T-cell (primary cell): ENCODE data around the gene ZBTB48. TPM values are rescaled to one million over a fixed set of nuclear protein-coding genes. Genes with fewer than 3 reads are reported as not detected.

Experiments
- ATAC-seq, 4 experiments: fragments of 200-7000 bp in 3 of 4; fragments of 150-1000 bp in 1 of 4; cut with Tn5 transposase; replicated peaks in 1 of 4; 1 replicate in 3 of 4; 2 replicates in 1 of 4; pipeline ENCODE4 v1.10.0; 2021; ENCODE audit warnings: moderate library complexity in 3 of 4, mild to moderate bottlenecking in 2 of 4, moderate number of reproducible peaks in 1 of 4
- CTCF ChIA-PET, 2 donors: fragments of 300-600 bp; sonication (Branson Sonifier 250); formaldehyde crosslinking; loops; one replicate each; lab custom pipeline; 2022; ENCODE audit warnings: antibody characterized with exemption in 2 of 2; lab: Charles Lee
- POLR2A ChIA-PET, 2 donors: fragments of 300-600 bp; sonication (Branson Sonifier 250); formaldehyde crosslinking; loops; one replicate each; lab custom pipeline; 2022; ENCODE audit warnings: antibody characterized with exemption in 2 of 2; lab: Charles Lee
- DNase-seq, 35 experiments: peaks; one replicate each; pipeline versions ENCODE4 v3.0.0 to v3.0.0-alpha.2; 2013 to 2023
- H3K27ac ChIP-seq: one replicate; pipeline ENCODE4 v1.5.1; 2013; ENCODE audit warnings: low read length
- H3K27me3 ChIP-seq, 2 experiments: replicated peaks in 1 of 2; 1 replicate in 1 of 2; 2 replicates in 1 of 2; pipeline versions ENCODE4 v1.6.1 to v1.7.0; 2013; ENCODE audit warnings: low read length in 1 of 2, mixed read lengths in 1 of 2; ENCODE audit not compliant: control insufficient read depth in 2 of 2, insufficient read depth in 2 of 2; ENCODE audit errors: extremely low read depth in 1 of 2
- H3K36me3 ChIP-seq, 2 donors: 1 replicate in 1 of 2; 2 replicates in 1 of 2; pipeline versions ENCODE4 v1.6.1 to v1.7.0; 2013; ENCODE audit warnings: low read length in 1 of 2; ENCODE audit not compliant: control insufficient read depth in 2 of 2, insufficient read depth in 1 of 2; ENCODE audit errors: extremely low read depth in 1 of 2
- H3K4me1 ChIP-seq, 2 experiments: 1 replicate in 1 of 2; 2 replicates in 1 of 2; pipeline versions ENCODE4 v1.6.1 to v1.7.0; 2013; ENCODE audit warnings: low read length in 2 of 2, mixed read lengths in 1 of 2; ENCODE audit not compliant: insufficient read depth in 2 of 2, control insufficient read depth in 1 of 2; ENCODE audit errors: extremely low read depth in 1 of 2
- H3K4me3 ChIP-seq, 2 donors: 1 replicate in 1 of 2; 2 replicates in 1 of 2; pipeline versions ENCODE4 v1.5.1 to v1.7.0; 2013; ENCODE audit warnings: mild to moderate bottlenecking in 2 of 2, low read length in 1 of 2, moderate library complexity in 1 of 2; ENCODE audit not compliant: control insufficient read depth in 1 of 2; ENCODE audit errors: extremely low read depth in 1 of 2
- H3K9me3 ChIP-seq: 2 replicates; pipeline ENCODE4 v1.7.0; 2013
- H3K27ac Mint-ChIP-seq, 2 donors: one replicate each; pipeline ENCODE4 v1.8.0; 2020 to 2021; ENCODE audit warnings: mild to moderate bottlenecking in 2 of 2, mixed read lengths in 2 of 2
- H3K27me3 Mint-ChIP-seq, 2 donors: one replicate each; pipeline ENCODE4 v1.8.0; 2021 to 2022; ENCODE audit warnings: mixed read lengths in 2 of 2
- H3K36me3 Mint-ChIP-seq: one replicate; pipeline ENCODE4 v1.8.0; 2021; ENCODE audit warnings: mixed read lengths
- H3K4me1 Mint-ChIP-seq, 3 donors: one replicate each; pipeline ENCODE4 v1.8.0; 2020 to 2022; ENCODE audit warnings: mixed read lengths in 3 of 3, mild to moderate bottlenecking in 1 of 3
- H3K4me3 Mint-ChIP-seq, 3 donors: one replicate each; pipeline ENCODE4 v1.8.0; 2020 to 2022; ENCODE audit warnings: mild to moderate bottlenecking in 3 of 3, mixed read lengths in 3 of 3, moderate library complexity in 3 of 3
- H3K9me3 Mint-ChIP-seq, 3 donors: one replicate each; pipeline ENCODE4 v1.8.0; 2020 to 2022; ENCODE audit warnings: mixed read lengths in 3 of 3
- WGBS: methylation state at CpG from one replicate; pipeline ENCODE4 v1.1.5; 2013; ENCODE audit warnings: missing lambda C conversion rate; ENCODE audit not compliant: insufficient coverage; 5-methylcytosine and 5-hydroxymethylcytosine counted together
- total RNA-seq, 35 experiments: library from RNA in 6 of 35; stranded (reverse) in 6 of 35; fragments of 120-200 nt in 1 of 35; gene quantifications; one replicate each; pipeline versions ENCODE4 v1.2.1 to v1.2.4 and lab custom pipeline; 2013 to 2026

Gene ZBTB48
- total RNA-seq, 5 donors from 2014 or later (not counting 1 experiment from before 2014, with no cell fraction given) = 42.2 to 82.3 (median 70.3) TPM

- Histone ChIP-seq H3K4me1 (peaks cover 2 to 25% of the 10 kb centered on the region in 2 experiments), H3K27me3 (no peaks in the 10 kb centered on the region), H3K27ac (no peak overlapping the region), H3K9me3 (no peaks in the 10 kb centered on the region), H3K36me3 (peaks cover 14 to 21% of the 10 kb centered on the region in 2 donors), H3K4me3 (no peak overlapping the region)
- Mint-ChIP-seq H3K36me3 (peaks cover 11% of the 10 kb centered on the region), H3K4me3 (no peak overlapping the region), H3K4me1 (peaks cover 19 to 28% (median 25%) of the 10 kb centered on the region in 3 donors), H3K27ac (peak overlapping the region in 1 of 2 donors; percentile 28), H3K9me3 (no peaks in the 10 kb centered on the region), H3K27me3 (no peaks in the 10 kb centered on the region)
- 98% methylated on average over 5 of the region's 10 CpGs for WGBS
- ATAC-seq (no peak), DNase-seq (no peak)
- ChIA-PET CTCF (no interaction called here), POLR2A (no interaction called here)
These were observed 42.8 kb downstream of the ZBTB48 start for GRCh38 chr1:6622396-6623152.

- peaks cover 14 to 29% of the 10 kb centered on the region in 2 donors for H3K36me3 ChIP-seq
- Mint-ChIP-seq H3K4me1 (peaks cover 25 to 34% (median 31%) of the 10 kb centered on the region in 3 donors), H3K36me3 (peaks cover 12% of the 10 kb centered on the region), H3K4me3 (peak overlapping the region in 2 of 3 donors; percentile 32 to 85), H3K27ac (no peak overlapping the region), H3K9me3 (no peaks in the 10 kb centered on the region), H3K27me3 (no peaks in the 10 kb centered on the region)
- no peaks in the 10 kb centered on the region for H3K9me3 ChIP-seq
- ChIA-PET CTCF (interaction anchor here in 1 of 2 donors (1.2 kb wide), 1 partner anchor 20 kb away, joined by 4 read pairs; the partner anchor contains the start of gene KLHL21), POLR2A (no interaction called here)
- H3K27me3 ChIP-seq = no peaks in the 10 kb centered on the region
- no peak for DNase-seq
- no peak overlapping the region for H3K27ac ChIP-seq
- no peak for ATAC-seq
- H3K4me1 ChIP-seq = peaks cover 2 to 33% of the 10 kb centered on the region in 2 experiments
- no peak overlapping the region for H3K4me3 ChIP-seq
- 90% methylated on average over 12 of the region's 14 CpGs for WGBS
These were observed 43.6 kb downstream of the ZBTB48 start for GRCh38 chr1:6623269-6623965.

- DNase-seq (peak; percentile 76 to 94 (median 88)), ATAC-seq (peak; percentile 97 to 99 (median 97))
- Mint-ChIP-seq H3K4me3 (peak within 1 kb of the TSS; percentile 85 to 93 (median 85)), H3K36me3 (peaks cover 18% of the 10 kb centered on the region), H3K4me1 (peaks cover 25 to 36% (median 33%) of the 10 kb centered on the region in 3 donors), H3K27ac (peak within 1 kb of the TSS; percentile 74 to 77), H3K9me3 (no peaks in the 10 kb centered on the region), H3K27me3 (no peaks in the 10 kb centered on the region)
- Histone ChIP-seq H3K4me1 (peaks cover 2 to 33% of the 10 kb centered on the region in 2 experiments), H3K4me3 (peak within 1 kb of the TSS; percentile 55 to 71), H3K27me3 (no peaks in the 10 kb centered on the region), H3K27ac (peak within 1 kb of the TSS; percentile 32), H3K9me3 (no peaks in the 10 kb centered on the region), H3K36me3 (peaks cover 14 to 39% of the 10 kb centered on the region in 2 donors)
- WGBS = 3% methylated on average over 64 of the region's 73 CpGs
- ChIA-PET CTCF (interaction anchor here (0.7 to 1.2 kb wide), 5 partner anchors 22 to 132 kb away, joined by 3 to 9 read pairs (median 5); partner anchors contain the start of genes KLHL21 (in 1 of the 2) and ZBTB48 (in 1 of the 2)), POLR2A (no interaction called here)
These were observed 45.2 kb downstream of the ZBTB48 start, which contains the start of gene THAP3 for GRCh38 chr1:6624710-6625583. Gene THAP3 (plus strand): TSS chr1:6624868. CDS start chr1:6625219, 351 bp downstream.

DNA sequence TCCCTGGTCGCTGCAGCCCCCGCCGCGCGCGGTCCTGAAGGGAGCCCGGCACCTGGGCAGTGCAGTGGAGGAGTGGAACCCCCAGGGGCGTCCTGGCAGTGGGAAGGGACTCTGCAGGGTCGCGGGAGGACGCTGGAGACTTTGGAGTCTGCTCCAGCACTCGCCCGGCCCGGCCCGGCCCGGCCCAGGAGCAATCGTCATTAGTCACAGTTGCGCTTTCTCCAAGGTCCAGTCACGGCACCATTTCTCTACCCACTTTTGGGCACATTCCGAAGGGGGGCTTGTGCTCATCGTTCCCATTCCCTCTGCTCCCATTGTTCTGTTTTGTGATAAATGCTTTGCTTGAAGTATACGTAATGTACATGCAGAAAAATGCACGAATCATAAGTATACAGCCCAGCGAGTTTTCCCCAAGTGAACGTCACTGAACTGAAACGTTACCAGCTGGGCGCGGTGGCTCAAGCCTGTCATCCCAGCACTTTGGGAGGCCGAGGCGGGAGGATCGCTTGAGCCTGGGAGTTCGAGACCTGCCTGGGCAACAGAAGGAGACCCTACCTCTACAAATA is 45.9 kb downstream of the ZBTB48 start:
- ATAC-seq = no peak
- Histone ChIP-seq H3K27ac (no peak overlapping the region), H3K4me1 (peaks cover 2 to 33% of the 10 kb centered on the region in 2 experiments), H3K27me3 (no peaks in the 10 kb centered on the region), H3K36me3 (peaks cover 14 to 40% of the 10 kb centered on the region in 2 donors), H3K9me3 (no peaks in the 10 kb centered on the region), H3K4me3 (peak overlapping the region; percentile 55 to 71)
- peak in 2 of 35 experiments; percentile 5 to 9 for DNase-seq
- H3K27me3 Mint-ChIP-seq = no peaks in the 10 kb centered on the region
- ChIA-PET CTCF (interaction anchor here (0.5 to 1.2 kb wide), 4 partner anchors 46 to 419 kb away, joined by 3 to 9 read pairs (median 6); partner anchors contain the start of gene ZBTB48 (in 1 of the 2)), POLR2A (no interaction called here)
- H3K27ac Mint-ChIP-seq = peak overlapping the region; percentile 55 to 74
- peak overlapping the region; percentile 85 to 93 (median 85) for H3K4me3 Mint-ChIP-seq
- H3K9me3 Mint-ChIP-seq = no peaks in the 10 kb centered on the region
- peaks cover 25 to 36% (median 34%) of the 10 kb centered on the region in 3 donors for H3K4me1 Mint-ChIP-seq
- H3K36me3 Mint-ChIP-seq = peaks cover 19% of the 10 kb centered on the region
- WGBS = 3% methylated on average over 15 of the region's 32 CpGs

GRCh38 chr1:6627031-6627430 is 47.2 kb downstream of the ZBTB48 start:
- peak overlapping the region in 1 of 2 donors; percentile 34 for H3K27ac Mint-ChIP-seq
- H3K4me3 Mint-ChIP-seq = peak overlapping the region; percentile 85 to 93 (median 85)
- 99% methylated on average over 7 of the region's 9 CpGs for WGBS
- Histone ChIP-seq H3K4me3 (no peak overlapping the region), H3K9me3 (no peaks in the 10 kb centered on the region), H3K4me1 (peaks cover 2 to 33% of the 10 kb centered on the region in 2 experiments), H3K36me3 (peaks cover 4 to 34% of the 10 kb centered on the region in 2 donors), H3K27me3 (no peaks in the 10 kb centered on the region), H3K27ac (no peak overlapping the region)
- no peaks in the 10 kb centered on the region for H3K9me3 Mint-ChIP-seq
- H3K27me3 Mint-ChIP-seq = no peaks in the 10 kb centered on the region
- CTCF ChIA-PET = no interaction called here
- ATAC-seq = no peak
- no peak for DNase-seq
- H3K4me1 Mint-ChIP-seq = peaks cover 25 to 36% (median 34%) of the 10 kb centered on the region in 3 donors
- POLR2A ChIA-PET = interaction anchor here in 1 of 2 donors (0.6 kb wide), 1 partner anchor 72 kb away, joined by 3 read pairs; the partner anchor contains the start of gene TAS1R1
- H3K36me3 Mint-ChIP-seq = peaks cover 19% of the 10 kb centered on the region
